ENCODE measurements around the gene TSSK6.

Gene TSSK6

DNA sequence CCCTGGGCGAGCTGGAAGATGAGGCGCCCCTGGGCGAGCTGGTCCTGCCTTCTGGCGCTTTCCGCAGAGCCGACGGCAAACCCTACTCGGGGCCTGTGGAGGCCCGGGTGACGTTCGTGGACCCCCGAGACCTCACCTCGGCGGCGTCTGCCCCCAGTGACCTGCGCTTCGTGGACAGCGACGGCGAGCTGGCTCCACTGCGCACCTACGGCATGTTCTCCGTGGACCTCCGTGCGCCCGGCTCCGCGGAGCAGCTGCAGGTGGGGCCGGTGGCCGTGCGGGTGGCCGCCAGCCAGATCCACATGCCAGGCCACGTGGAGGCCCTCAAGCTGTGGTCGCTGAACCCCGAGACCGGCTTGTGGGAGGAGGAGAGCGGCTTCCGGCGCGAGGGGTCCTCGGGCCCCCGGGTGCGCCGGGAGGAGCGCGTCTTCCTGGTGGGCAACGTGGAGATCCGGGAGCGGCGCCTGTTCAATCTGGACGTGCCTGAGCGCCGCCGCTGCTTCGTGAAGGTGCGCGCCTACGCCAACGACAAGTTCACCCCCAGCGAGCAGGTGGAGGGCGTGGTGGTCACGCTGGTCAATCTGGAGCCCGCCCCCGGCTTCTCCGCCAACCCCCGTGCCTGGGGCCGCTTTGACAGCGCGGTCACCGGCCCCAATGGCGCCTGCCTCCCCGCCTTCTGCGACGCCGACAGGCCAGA lies 29.1 kb upstream of the TSSK6 start:
- no peak for DNase-seq

DNA sequence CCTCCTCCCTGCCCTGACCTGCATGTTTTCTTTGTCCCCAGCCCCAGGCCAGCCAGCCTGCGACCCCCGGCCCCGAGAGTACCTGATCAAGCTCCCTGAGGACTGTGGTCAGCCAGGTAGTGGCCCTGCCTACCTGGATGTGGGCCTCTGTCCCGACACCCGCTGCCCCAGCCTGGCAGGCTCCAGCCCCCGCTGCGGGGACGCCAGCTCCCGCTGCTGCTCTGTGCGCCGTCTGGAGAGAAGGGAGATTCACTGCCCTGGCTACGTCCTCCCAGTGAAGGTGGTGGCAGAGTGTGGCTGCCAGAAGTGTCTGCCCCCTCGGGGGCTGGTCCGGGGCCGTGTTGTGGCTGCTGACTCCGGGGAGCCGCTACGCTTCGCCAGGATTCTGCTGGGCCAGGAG lies 28.3 kb upstream of the TSSK6 start:
- no peak for DNase-seq

DNA sequence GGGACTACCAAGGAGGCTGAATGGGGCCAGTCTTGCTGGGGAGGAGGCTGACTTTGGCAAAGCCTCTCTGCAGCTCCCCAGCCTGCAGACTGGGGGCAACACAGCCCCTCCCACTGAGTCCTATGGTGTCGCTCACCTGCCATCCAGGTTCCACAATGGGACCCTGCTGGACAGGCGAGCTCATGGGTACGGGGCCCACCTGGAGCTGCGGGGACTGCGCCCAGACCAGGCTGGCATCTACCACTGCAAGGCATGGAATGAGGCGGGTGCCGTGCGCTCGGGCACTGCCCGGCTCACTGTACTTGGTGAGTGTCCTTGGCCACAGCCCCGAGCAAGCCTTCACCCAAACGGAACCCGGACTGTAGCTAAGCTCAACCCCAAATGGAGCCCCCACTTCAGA lies 27.8 kb upstream of the TSSK6 start:
- no peak for DNase-seq

DNA sequence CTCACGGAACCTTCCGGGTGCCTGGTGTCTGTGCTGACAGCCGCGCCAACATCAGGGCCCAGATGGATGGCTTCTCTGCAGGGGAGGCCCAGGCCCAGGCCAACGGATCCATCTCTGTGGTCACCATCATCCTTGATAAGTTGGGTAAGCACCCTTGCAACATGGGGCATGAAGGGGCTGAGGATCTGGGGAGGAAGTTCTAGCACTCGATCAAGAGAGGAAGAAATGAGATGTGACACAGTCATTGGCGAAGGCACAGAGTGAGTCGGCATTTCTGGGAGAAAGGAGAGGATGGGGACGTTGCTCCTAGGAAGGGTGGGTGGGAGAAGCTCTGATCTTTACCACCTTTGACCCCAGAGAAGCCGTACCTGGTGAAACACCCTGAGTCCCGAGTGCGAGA lies 27.2 kb upstream of the TSSK6 start:
- no peak for DNase-seq

DNA sequence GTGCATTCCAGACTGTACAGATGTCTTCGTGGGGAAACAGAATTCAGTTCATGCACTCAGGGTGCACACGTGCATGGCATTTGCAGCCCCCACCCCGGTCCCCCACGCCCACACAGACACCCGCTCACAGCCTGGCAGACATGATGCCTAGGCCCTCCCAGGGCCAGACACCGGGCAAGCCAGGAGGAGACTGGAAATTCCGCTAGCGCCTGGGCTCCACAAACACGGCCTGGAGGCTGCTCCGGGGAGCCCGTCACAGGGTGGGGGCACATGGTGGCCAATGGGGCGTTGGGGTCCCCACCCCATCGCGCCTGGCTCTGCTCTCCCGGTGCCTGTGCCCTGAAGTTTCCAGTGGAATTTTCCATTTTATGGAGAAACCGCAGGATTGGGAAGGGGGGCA lies 26.3 kb upstream of the TSSK6 start:
- no peak for DNase-seq

DNA sequence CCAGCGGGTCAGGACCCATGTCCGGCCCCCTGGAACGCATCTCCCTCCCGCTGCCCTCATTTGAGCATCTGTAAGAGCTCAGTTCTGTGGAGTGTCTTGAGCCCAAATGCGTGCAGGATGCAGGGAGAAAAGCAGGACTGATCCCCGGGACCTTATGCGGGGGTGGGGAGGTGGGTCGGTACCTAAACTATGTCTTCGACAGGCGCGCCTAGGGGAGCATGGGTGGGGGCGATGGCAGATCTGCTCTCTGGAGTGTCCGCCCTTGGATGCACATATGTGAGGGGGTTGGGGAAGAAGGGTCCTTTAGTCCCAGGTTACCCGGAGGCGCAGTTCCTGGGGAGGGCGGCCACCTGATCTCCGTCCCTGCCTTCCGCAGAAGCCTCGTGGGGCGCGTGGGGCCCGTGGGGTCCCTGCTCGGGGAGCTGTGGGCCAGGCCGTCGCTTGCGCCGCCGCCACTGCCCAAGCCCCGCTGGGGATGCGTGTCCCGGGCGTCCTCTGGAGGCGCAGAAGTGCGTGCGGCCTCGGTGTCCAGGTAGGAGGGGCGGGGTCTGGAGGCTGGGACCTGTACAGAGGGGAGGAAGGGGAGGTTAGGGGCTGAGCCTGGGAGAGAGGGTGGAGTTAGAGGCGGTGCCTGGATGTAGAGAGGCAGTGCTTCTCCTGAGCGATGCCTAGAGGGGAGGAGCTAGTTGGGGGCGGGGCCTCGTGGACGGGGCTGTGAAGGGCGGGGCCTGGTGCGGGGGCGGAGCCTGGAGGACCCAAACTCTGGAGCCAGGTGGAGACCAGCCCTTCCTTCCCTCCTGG lies 25.6 kb upstream of the TSSK6 start:
- DNase-seq: peak; percentile 82

DNA sequence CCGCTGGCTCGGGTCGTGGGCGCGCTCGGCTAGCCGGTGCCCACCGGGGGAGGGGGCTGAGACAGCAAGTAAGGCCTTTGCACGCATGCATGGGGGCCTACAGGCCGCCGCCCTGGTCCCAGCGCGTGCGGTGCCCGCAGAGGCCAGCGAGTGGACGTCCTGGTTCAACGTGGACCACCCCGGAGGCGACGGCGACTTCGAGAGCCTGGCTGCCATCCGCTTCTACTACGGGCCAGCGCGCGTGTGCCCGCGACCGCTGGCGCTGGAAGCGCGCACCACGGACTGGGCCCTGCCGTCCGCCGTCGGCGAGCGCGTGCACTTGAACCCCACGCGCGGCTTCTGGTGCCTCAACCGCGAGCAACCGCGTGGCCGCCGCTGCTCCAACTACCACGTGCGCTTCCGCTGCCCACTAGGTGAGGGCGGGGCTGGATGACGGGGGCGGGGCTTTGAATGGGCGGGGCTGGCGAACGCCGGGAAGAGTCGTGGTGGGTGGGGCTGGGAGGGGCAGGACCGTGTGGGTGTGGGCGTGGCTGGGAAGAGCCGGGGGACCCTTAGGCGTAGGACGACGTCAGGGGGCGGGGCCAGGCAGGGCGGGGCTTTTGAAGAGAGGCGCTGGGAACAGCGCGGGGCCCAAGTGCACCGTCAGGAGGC lies 24.8 kb upstream of the TSSK6 start:
- peak; percentile 82 for DNase-seq

DNA sequence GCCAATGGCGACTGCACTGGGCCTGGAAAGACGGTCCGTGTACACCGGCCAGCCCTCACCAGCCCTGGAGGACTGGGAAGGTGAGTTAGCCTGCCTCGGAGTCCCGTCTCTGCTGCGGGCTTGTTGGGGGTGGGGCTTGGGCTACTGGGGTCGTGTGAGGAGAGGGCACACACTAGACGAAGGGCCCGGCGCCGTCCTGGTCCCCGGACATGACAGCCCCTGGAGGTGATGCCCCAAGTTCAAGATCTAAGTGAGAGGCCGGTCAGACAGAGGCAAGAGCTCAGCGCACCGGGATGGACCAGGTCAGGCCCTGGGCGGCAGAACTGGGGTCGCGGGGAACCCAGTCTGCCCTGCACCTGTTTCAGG lies 24.3 kb upstream of the TSSK6 start:
- no peak for DNase-seq

DNA sequence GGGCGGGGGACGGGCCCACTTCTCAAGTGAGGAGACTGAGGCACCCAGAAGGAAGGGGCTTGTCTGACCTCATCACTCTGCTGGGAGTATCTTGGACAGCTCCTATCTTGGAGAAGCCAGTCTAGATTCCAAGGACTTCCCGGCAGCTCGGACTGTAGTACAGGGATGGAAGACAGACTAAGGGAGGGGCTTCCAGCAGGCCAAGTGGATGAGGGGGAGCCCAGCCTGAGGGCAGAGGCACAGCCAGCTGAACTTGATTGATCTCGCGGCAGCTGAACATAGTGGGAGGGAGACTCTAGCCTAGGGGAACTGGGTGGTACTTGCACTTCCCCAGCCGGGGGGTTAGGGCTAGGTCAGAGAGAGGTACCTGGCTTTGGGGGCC lies 23.4 kb upstream of the TSSK6 start:
- no peak for DNase-seq

DNA sequence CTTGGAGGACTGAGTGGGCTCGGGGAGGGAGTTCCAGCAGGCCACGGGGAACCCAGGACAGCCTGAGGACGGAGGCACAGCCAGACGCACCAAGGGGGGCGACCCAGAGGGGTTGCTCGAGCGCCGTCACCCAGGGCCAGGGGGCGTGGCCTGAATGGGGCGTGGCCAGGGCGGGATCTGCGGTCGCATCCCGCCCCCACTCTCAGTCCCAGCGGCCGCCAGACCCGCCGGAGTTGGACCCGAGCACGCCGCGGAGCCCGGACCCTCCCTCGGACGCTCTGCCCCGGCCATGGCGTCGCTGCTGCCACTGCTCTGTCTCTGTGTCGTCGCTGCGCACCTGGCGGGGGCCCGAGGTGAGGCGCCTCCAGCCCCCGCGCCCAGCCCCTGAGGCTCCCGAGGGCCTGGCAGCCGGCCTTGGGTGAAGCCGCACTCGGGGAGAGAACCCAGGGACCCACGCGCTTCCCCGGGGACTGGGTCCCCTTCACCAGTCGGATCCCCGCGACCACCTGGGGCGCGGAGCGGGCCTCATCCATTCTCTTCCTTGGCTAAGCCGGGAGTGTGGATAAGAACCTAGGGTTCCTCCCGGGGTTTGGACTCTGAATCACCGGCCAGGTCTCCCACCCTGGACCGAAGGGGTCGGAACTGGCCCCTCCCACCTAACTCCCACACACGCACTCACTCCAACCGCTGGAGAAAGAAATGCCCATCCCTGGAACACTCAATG lies 22.9 kb upstream of the TSSK6 start, which contains the start of gene CILP2:
TSS of gene CILP2 (plus strand) at position 205 of the 724 bp plus-strand sequence. CDS start at position 290, 85 bp downstream.
- no peak for DNase-seq

DNA sequence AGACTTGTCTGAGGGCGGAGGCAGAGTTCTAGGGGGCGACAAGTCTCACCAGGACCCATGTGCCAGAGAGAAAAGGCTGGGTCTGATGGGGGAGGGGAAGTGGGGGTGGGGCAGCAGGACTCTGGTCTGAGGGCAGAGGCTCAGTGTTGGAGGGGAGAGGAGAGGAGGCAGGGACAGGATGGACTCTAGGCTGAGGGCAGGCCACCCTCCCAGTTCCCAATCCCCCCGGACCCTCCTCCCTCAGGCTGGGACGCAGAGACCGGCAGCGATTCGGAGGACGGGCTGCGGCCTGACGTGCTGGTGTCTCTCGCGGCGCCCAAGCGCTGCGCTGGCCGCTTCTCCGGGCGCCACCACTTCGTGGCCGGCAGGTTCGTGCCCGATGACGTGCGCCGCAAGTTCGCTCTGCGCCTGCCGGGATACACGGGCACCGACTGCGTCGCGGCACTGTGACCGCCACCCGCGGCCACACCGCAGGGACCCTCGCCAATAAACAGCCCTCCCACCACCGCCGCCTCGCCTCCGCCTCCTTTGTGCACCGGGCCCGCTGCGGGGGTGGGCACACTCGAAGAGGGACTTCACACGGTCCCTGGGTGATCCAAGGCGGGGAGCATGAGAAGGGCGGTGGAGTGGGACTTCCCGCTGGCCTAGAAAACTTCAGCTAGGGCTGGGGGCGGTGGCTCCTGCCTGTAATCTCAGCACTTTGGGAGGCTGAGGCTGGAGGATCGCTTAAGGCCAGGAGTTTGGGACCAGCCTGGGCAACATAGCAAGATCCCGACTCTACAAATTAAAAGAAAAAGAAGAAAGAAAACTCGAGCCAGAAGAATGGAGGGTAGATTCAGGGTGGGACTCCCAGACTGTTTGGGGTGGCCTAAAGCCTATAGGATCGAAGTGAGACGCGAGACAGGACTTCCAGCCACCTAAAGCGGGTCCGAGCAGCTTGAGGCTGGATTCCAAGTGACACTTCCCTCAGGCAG lies 22.0 kb upstream of the TSSK6 start:
- no peak for DNase-seq

DNA sequence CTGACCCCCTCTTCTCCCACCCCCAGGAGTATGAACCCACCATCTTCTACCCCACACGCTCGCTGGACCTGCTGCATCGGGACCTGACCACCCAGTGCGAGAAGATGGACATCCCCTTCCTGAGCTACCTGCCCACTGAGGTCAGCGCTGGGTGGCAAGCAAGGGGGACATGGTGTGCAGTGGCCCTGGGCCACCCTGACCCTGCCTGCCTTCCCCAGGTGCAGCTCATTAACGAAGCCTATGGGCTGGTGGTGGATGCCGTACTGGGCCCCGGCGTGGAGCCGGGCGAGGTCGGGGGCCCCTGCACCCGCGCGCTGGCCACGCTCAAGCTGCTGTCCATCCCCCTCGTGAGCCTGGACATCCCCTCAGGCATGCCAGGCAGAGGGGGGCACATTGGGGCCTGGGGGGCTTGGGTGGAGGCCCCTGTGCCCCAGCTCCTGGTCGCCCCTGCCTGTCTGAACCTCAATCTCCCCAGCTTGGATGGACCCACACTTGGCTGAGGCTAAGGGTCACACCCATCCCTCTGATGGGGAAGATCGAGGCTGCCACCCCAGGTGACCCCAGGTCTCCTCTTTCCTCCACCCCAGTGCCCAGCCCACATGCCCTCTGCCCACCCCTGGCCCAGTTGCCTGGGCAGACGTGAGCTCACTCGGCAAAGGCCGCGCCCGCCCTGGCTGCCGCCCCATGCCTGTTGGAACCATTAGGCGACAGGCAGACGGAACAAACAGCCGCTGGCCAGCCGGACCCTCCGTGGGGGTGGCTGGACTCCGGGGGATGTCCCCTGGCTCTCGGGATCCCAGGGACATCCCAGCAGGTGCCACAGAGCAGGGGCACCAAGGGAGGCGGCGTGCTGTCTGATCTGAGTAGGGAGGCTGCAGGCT lies 20.2 kb upstream of the TSSK6 start:
- no peak for DNase-seq

DNA sequence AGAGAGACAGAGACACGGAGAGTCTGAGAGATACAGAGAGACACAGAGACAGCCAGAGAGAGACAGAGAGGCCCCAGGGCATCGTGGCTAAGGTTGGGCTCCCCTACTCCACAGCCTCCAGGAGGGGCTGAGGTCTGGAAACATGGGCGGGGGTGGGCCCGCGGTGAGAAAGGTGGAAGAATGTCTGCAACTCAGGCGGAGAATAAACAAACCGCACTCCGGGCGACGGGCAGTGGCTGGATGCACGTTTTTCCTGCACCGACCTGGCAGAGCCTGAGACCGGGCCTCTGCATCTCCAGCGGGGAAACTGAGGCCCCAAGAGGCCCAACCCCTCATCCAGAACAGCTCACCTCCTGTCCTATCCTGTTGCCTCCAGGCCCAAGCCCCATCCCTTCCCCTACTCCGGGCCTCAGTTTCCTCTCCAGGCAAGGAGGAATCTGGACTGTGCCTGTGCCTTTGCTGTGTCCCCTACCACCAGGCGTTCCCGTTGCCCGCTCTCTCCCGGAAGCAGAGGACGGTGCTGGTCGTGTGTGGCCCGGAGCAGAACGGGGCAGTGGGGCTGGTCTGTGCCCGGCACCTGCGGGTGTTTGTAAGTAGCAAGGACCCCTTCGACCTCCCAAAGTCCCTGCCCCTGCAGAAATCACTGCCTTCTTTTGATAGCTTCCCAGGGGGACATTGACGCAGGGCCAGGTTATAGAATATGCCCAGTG lies 19.4 kb upstream of the TSSK6 start:
- DNase-seq: no peak

DNA sequence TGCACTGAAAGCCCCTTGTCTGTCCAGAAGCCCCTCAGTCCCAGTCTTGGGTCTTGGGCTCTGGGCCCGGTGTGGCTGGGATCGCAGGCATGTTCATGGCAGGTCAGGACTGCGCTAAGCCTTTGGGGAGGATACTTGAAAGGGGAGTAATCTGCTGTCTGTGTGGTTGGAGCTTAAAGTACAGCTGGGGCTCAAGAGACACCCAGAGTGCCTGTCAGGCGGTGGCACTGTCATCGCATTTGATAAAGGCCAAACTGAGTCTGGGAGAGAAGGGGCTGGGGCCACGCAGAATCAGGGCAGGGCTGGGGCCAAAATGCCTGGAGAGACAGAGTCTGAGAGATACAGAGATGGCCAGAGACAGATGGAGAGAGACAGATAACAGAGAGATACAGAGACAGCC lies 18.5 kb upstream of the TSSK6 start:
- DNase-seq: no peak

DNA sequence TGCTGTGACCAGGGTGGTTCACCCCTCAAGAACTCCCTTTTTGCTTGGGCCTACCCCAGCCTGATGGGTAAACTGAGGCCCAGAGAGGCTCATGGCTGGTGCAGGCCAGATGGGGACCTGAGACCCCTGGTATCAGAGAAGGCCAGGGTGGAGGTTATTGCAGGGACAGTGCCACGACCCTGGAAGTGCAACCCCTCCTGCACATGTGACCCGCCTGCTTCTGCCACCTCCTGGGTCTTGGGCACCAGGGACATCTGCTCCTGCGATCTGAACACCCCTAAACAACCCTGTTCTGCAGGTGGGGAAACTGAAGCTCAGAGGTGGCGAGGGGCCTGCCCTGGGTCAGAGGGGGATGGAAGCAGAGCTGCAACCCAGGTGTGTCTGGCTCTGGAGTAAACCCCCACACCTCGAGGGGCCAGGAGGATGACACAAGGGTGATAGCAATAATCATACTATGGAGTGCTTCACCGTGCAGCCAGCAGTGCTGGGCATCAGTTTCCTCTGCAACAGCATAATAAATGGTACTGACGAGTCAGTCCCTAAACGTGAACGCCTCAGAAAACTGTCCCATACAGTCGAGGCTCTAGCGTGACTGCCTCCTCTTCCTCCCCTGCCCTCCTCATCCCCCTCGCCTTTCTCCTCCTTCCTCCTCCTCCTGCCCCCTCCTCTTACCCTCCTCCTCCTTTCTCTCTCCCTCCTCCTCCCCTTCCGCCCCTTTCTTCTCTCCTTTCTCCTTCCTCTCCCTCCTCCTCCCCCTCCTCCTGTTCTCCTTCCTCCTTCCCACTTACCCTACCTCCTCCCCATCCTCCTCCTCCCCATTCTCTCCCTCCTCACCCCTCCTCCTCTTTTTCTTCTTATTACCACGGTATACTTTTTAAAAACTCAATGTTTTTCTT lies 17.7 kb upstream of the TSSK6 start:
- DNase-seq: no peak

DNA sequence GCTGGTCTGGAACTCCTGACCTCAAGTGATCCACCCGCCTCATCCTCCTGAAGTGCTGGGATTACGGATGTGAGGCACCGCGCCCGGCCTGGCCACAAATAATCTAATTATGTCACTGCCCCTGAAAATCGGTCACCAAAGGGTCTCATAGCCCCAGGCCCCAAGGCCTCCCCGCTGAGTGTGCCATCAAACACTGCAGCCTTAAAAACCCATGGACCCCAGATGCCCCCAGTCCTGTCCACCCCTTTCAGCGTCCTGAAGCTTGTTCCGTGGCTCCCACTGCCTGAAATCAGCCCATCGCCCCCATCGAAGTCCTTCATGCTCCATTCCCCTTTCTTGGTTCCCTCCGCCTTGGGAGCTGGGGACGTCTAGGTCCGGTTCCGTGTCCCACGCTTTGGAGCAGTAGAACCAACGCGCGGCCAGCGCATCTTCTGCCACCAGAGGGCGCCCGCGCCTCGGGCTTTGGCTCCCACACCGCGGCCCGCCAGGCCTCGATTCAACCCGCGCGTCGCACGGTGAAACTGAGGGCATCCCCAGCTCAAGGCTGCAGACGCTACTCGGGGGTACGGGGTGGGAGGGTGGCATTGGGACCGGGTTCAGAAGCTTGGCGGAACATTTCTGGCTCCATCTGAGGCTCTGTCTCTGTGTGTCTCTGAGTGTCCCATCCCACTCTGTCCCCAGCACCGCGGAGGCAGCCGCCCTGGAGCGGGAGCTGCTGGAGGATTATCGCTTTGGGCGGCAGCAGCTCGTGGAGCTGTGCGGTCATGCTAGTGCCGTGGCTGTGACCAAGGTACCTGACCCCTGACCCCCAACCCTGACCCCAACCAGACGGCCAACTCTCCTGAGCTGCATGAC lies 16.8 kb upstream of the TSSK6 start:
- peak; percentile 79 for DNase-seq

DNA sequence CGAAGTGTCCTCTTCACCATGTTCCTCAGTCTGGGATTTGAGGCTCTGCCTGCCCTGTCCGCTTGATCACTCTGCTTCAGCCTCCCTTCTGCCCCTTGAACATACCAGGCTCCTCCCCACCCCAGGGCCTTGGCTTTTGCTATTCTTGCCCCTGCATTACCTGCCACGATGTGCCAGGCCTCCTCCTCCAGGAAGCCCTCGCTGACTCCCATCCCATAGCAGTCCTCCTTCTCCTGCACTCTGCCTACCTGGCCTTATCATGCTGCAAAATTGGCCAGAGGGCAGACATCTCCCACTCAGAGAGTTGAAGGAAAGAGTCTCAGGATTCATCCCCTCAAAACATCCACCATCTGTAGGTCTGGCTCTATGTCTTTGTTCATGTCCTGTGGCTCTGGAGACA lies 15.5 kb upstream of the TSSK6 start:
- DNase-seq: no peak

DNA sequence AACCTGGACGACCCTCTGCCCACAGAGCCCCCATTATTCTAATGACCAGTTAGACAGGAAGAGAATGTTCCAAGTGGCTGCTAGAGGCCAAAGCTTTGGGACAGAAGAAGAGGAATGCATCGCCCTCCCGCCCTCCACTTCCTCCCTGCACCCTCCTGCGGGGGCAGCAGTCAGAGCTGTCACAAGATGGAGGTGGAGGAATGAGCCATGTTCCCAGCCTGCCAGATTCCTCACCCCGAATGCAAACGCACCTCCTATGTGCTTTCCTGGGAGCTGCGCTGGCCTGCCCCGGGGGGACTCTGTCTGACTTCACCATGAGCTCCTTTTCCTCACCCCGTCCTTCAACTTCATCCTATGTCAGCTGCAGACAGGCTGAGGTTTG lies 15.1 kb upstream of the TSSK6 start:
- no peak for DNase-seq

Data from CD4-positive, alpha-beta T cell treated with Interleukin-15 for 1 hour (primary cell).